ENCODE results near the gene RBM38.

Gene RBM38

GRCh38 chr20:57391439-57392301 lies 474 bp downstream of the RBM38 start:
- peak; percentile 22 for DNase-seq

GRCh38 chr20:57392512-57393271 lies 1.5 kb downstream of the RBM38 start:
- no peak for DNase-seq

- peak; percentile 17 for DNase-seq
These were observed 2.3 kb downstream of the RBM38 start for GRCh38 chr20:57393321-57394120.

GRCh38 chr20:57394121-57395082 lies 3.2 kb downstream of the RBM38 start:
- DNase-seq = no peak

GRCh38 chr20:57395111-57395966 lies 4.1 kb downstream of the RBM38 start:
- DNase-seq = peak; percentile 44

- DNase-seq = no peak
These were observed 5.2 kb downstream of the RBM38 start for GRCh38 chr20:57396212-57396983.

GRCh38 chr20:57396984-57397692 lies 5.9 kb downstream of the RBM38 start:
- DNase-seq = no peak

- DNase-seq = no peak
These were observed 6.5 kb downstream of the RBM38 start for GRCh38 chr20:57397693-57398108.

- peak; percentile 84 for DNase-seq
These were observed 7.1 kb downstream of the RBM38 start for GRCh38 chr20:57398231-57398821.

GRCh38 chr20:57398901-57399535 lies 7.8 kb downstream of the RBM38 start:
- DNase-seq = no peak

GRCh38 chr20:57399587-57400155 lies 8.5 kb downstream of the RBM38 start:
- no peak for DNase-seq

GRCh38 chr20:57400231-57400701 lies 9.1 kb downstream of the RBM38 start:
- no peak for DNase-seq

GRCh38 chr20:57400821-57401564 lies 9.8 kb downstream of the RBM38 start:
- DNase-seq = no peak

GRCh38 chr20:57401565-57401918 lies 10.3 kb downstream of the RBM38 start:
- DNase-seq = no peak

GRCh38 chr20:57402206-57403125 lies 11.3 kb downstream of the RBM38 start:
- no peak for DNase-seq

- no peak for DNase-seq
These were observed 12.0 kb downstream of the RBM38 start for GRCh38 chr20:57403216-57403615.

Data from NCI-H1092 treated with DMSO at 0.1 percent for 48 hours (cell line).